Ectodermal cell (in vitro differentiated cells): ENCODE measurements around the gene RYR1.
"Not testable (repeated sequence)": the region's sequence is repeated elsewhere in the genome, so short reads cannot be mapped to it uniquely, and the experiment has no call there.

Experiments used
- H3K27ac ChIP-seq: 2 replicates; pipeline ENCODE4 v1.7.0; 2013; ENCODE audit warnings: mild to moderate bottlenecking, low read depth, low read length; ENCODE audit not compliant: insufficient read depth, poor library complexity, severe bottlenecking
- H3K27me3 ChIP-seq: 2 replicates; pipeline ENCODE4 v1.7.0; 2013; ENCODE audit warnings: mild to moderate bottlenecking, low read length; ENCODE audit not compliant: insufficient read depth, control insufficient read depth, poor library complexity, severe bottlenecking
- H3K36me3 ChIP-seq: one replicate; pipeline ENCODE4 v1.7.0; 2013; ENCODE audit warnings: low read length; ENCODE audit not compliant: control insufficient read depth, insufficient read depth
- H3K4me1 ChIP-seq: one replicate; pipeline ENCODE4 v1.7.0; 2013; ENCODE audit warnings: low read length; ENCODE audit not compliant: control insufficient read depth, insufficient read depth
- H3K4me3 ChIP-seq: 2 replicates; pipeline ENCODE4 v1.7.0; 2013; ENCODE audit warnings: low read depth, low read length, control low read depth; ENCODE audit not compliant: insufficient read depth
- H3K9me3 ChIP-seq: 2 replicates; pipeline ENCODE4 v1.7.0; 2013; ENCODE audit warnings: mild to moderate bottlenecking, low read length, moderate library complexity; ENCODE audit not compliant: control insufficient read depth
- WGBS, 2 experiments: methylation state at CpG; one replicate each; pipeline ENCODE4 v1.1.7; 2013; ENCODE audit warnings: missing lambda C conversion rate in 2 of 2; 5-methylcytosine and 5-hydroxymethylcytosine counted together

Gene RYR1

DNA sequence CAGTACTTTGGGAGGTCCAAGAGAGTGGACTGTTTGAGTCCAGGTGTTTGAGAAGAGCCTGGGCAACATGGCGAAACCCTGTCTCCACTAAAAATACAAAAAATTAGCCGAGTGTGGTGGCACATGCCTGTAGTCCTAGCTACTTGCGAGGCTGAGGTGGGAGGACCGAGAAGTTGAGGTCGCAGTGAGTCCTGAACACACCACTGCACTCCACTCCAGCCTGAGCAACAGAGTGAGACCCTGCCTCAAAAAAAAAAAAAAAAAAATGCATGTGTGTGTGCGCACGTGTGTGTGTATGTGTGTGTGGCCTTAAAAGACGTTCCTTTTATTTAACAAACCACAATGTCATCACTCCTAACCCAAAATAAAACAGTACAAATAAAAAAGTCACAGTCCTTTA is 121.7 kb downstream of the RYR1 start:
- Histone ChIP-seq H3K4me1 (no peaks in the 10 kb centered on the region), H3K4me3 (no peak overlapping the region), H3K27me3 (no peaks in the 10 kb centered on the region), H3K9me3 (no peaks in the 10 kb centered on the region), H3K27ac (no peak overlapping the region), H3K36me3 (no peaks in the 10 kb centered on the region)
- 91 to 94% methylated on average over 5 to 6 of the region's 8 CpGs for WGBS, 2 experiments

DNA sequence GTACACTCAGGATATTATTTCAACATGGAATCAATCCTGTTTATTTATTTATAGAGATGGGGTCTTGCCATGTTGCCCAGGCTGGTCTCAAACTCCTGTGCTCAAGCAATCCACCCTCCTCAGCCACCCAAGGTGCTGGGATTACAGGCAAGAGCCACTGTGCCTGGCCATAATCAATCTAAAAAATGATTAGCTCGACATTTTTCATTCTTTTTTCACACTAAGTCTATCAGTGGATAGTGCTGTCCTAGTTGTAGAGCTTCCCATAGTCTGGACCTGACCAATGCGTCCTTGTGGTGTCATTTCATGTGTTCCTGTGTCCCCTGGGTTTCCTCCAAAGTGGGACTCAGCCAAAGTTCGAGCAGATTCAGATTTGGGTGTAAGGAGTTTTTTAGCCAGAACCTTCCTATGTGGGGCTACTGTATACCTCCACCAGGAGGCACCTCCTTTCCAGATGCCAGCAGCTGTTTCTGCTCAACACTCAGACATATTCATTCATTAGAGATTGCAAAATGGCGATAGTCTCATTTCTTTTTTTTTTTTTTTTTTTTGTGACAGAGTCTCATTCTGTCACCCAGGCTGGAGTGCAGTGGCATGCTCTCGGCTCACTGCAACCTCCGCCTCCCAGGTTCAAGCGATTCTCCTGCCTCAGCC is 123.2 kb downstream of the RYR1 start:
- H3K4me3 ChIP-seq = no peak overlapping the region
- no peaks in the 10 kb centered on the region for H3K4me1 ChIP-seq
- no peaks in the 10 kb centered on the region for H3K36me3 ChIP-seq
- H3K27me3 ChIP-seq = no peaks in the 10 kb centered on the region
- no peaks in the 10 kb centered on the region for H3K9me3 ChIP-seq
- 91 to 93% methylated on average over 7 of the region's 7 CpGs for WGBS, 2 experiments
- no peak overlapping the region for H3K27ac ChIP-seq

DNA sequence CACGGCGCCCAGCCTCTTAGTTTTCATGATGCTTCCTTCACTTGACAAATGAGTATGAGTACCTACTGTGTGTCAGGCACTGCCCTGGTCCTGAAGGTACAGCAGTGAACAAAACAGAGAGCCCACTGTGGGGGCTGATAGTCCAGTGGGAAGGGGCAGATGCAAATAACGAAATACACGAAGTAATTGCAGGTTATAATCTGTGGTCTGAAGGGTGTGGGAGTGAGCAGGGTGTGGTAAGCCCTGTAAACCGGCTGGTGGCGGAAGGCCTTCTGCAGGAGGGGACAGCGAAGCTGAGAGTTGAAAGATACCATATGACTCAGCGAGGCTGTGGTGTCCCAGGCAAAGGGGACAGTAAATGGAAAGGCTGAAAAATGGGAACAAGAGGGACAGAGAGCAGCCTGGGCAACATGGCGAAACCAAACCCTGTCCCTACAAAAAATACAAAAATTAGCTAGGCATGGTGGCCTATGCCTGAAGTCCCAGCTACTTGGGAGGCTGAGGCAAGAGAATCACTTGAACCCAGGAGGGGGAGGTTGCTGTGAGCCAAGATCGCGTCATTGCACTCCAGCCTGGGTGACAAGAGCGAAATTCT is 123.8 kb downstream of the RYR1 start:
- Histone ChIP-seq H3K27me3 (no peaks in the 10 kb centered on the region), H3K27ac (no peak overlapping the region), H3K9me3 (no peaks in the 10 kb centered on the region), H3K4me3 (no peak overlapping the region), H3K4me1 (no peaks in the 10 kb centered on the region), H3K36me3 (no peaks in the 10 kb centered on the region)
- WGBS, 2 experiments = 88 to 92% methylated on average over 12 of the region's 12 CpGs

DNA sequence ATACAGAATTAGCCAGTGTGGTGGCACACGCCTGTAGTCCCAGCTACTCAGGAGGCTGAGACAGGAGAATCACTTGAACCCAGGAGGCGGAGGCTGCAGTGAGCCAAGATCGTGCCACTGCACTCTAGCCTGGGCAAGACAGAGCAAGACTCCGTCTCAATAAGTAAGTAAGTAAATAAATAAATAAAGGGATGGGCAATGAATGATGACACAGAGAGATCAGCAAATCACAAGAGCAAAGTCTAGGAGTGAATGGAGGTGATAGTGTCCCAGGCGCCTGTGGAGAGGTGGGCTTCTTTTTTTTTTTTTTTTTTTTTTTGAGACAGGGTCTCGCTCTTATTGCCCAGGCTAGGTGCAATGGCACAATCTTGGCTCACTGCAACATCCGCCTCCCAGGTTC is 125.4 kb downstream of the RYR1 start:
- not testable (repeated sequence) for H3K4me3 ChIP-seq, H3K9me3 ChIP-seq, H3K27ac ChIP-seq, H3K36me3 ChIP-seq, H3K4me1 ChIP-seq, H3K27me3 ChIP-seq
- WGBS, 2 experiments = 93% methylated on average over 7 of the region's 7 CpGs

DNA sequence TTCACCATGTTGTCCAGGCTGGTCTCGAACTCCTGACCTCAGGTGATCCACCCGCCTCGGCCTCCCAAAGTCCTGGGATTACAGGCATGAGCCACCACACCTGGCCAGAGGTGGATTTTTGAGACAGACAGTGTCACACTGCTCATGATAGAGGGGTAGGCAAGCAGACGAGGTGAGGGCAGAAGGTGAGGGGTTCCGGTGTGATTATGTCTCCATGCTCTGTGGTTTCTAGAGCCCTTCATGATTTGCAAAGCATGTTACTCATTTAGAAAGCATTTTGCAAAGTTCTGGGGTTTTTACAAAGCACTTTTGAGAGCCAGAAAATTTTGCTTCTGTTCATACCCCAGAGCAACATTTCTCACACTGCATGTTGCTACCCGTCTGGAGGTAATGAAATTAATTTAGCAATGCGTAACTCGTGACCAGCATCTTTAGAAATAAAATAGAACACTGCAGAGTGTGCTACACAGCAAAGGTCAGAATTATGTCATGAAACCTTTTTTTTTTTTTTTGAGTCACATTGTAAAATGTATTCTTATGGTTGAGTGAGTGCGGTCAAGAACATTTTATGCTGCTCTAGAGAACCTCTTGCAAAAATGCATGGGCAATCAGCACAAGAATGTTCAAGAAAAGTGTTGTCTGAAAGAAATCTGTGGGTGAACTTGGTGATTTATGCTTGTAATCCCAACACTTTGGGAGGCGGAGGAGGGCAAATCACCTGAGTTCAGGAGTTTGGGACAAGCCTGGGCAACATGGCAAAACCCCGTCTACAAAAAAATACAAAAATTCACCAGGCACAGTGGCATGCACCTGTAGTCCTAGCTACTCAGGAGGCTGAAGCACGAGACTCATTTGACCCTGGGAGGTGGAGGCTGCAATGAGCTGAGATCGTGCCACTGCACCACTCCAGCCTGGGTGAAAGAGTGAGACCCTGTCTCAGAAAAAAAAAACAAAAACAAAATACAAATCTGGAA is 126.2 kb downstream of the RYR1 start:
- no peaks in the 10 kb centered on the region for H3K36me3 ChIP-seq
- no peaks in the 10 kb centered on the region for H3K9me3 ChIP-seq
- 91 to 95% methylated on average over 13 of the region's 13 CpGs for WGBS, 2 experiments
- no peak overlapping the region for H3K27ac ChIP-seq
- H3K4me1 ChIP-seq = no peaks in the 10 kb centered on the region
- peaks cover 8% of the 10 kb centered on the region for H3K27me3 ChIP-seq
- H3K4me3 ChIP-seq = no peak overlapping the region

DNA sequence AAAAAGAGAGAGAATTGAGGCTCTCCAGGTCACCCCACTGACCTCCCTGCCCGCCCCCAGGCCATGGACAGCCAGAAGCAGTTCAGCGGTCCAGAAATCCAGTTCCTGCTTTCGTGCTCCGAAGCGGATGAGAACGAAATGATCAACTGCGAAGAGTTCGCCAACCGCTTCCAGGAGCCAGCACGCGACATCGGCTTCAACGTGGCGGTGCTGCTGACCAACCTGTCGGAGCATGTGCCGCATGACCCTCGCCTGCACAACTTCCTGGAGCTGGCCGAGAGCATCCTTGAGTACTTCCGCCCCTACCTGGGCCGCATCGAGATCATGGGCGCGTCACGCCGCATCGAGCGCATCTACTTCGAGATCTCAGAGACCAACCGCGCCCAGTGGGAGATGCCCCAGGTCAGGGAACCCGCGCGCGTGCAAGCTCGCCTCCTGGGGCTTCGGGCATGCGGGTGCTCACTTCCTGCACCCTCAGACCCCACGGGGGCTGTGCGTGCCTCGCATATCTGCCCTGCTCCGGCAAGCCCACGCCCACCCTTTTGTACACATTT is 127.6 kb downstream of the RYR1 start:
- H3K4me3 ChIP-seq = no peak overlapping the region
- no peak overlapping the region for H3K27ac ChIP-seq
- peaks cover 20% of the 10 kb centered on the region for H3K27me3 ChIP-seq
- WGBS, 2 experiments = 95% methylated on average over 42 of the region's 42 CpGs
- no peaks in the 10 kb centered on the region for H3K4me1 ChIP-seq
- H3K36me3 ChIP-seq = no peaks in the 10 kb centered on the region
- no peaks in the 10 kb centered on the region for H3K9me3 ChIP-seq

DNA sequence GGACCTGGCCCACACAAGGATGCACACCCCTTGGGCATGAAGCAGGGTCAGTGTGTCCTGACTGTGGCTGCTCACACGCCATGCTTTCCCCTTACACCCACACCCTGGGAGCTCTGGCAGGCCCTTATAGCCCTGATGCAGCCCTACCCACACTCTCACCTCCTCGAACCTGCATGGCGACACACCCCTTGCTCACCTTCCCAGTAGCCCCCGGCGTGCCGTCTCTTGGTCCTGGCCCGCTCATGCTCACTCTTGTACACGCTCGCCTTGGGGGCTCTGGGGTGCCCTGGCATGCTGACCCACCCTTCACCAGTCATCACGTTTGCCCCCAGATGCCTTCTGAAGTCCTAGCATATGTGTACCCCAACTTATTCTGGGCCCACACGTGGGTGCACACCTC is 128.2 kb downstream of the RYR1 start:
- 91% methylated on average over 11 of the region's 11 CpGs for WGBS, 2 experiments
- Histone ChIP-seq H3K36me3 (no peaks in the 10 kb centered on the region), H3K4me1 (no peaks in the 10 kb centered on the region), H3K4me3 (no peak overlapping the region), H3K9me3 (no peaks in the 10 kb centered on the region), H3K27ac (no peak overlapping the region), H3K27me3 (peaks cover 26% of the 10 kb centered on the region)

DNA sequence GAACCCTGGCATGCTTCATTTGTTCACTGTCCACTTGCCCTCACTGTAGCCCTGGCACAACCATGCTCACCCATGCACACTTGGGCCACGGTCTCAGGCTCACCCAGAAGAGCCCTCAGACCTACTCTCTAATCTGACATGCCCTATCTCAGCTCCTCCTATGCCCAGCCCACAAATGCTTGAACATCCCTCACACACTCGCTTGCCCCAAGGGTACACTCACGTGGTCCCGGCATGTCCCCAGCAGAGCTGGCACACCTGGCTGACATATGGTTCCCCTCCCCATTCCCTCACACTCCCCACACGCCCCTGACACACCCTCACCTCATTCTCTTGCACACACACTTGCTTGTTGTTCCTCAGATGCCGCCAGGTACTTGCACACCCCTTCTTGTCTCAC is 128.6 kb downstream of the RYR1 start:
- Histone ChIP-seq H3K27me3 (peaks cover 26% of the 10 kb centered on the region), H3K4me3 (no peak overlapping the region)
- 87 to 90% methylated on average over 6 of the region's 6 CpGs for WGBS, 2 experiments

DNA sequence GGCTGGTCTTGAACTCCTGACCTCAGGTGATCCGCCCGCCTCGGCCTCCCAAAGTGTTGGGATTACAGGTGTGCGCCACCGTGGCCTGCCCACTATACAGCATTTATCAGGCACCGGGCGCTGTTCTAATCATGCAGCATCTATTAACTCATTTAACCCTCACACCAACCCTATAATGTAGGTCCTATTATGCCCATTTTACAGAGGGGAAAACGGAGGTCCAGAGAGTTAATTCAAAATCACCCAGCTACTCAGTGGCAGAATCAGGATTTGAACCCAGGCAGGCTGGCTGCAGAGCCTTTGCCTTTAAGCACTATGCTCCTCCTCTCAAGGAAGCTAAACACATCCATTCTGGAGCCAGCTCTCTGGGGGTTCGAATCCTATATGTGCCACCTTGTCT is 130.0 kb downstream of the RYR1 start:
- WGBS, 2 experiments = 92 to 97% methylated on average over 9 of the region's 9 CpGs

More for the DNA sequence above, 128.6 kb downstream of the RYR1 start:
- H3K36me3 ChIP-seq = no peaks in the 10 kb centered on the region
- no peaks in the 10 kb centered on the region for H3K4me1 ChIP-seq
- no peaks in the 10 kb centered on the region for H3K9me3 ChIP-seq
- H3K27ac ChIP-seq = no peak overlapping the region

More for the DNA sequence above, 130.0 kb downstream of the RYR1 start:
- Histone ChIP-seq H3K9me3 (no peaks in the 10 kb centered on the region), H3K27me3 (peaks cover 26% of the 10 kb centered on the region), H3K36me3 (no peaks in the 10 kb centered on the region), H3K4me3 (no peak overlapping the region), H3K27ac (no peak overlapping the region), H3K4me1 (no peaks in the 10 kb centered on the region)
